HCEC 1CT (cell line): ENCODE data around the gene FAM193A.
"Not testable (repeated sequence)": the region's sequence is repeated elsewhere in the genome, so short reads cannot be mapped to it uniquely, and the experiment has no call there.

Source experiments
- DNase-seq: peaks from one replicate; pipeline ENCODE4 v3.0.0-alpha.2; 2017

FAM193A gene

GRCh38 chr4:2579910-2580309 is 43.5 kb downstream of the FAM193A start:
- no peak for DNase-seq

DNA sequence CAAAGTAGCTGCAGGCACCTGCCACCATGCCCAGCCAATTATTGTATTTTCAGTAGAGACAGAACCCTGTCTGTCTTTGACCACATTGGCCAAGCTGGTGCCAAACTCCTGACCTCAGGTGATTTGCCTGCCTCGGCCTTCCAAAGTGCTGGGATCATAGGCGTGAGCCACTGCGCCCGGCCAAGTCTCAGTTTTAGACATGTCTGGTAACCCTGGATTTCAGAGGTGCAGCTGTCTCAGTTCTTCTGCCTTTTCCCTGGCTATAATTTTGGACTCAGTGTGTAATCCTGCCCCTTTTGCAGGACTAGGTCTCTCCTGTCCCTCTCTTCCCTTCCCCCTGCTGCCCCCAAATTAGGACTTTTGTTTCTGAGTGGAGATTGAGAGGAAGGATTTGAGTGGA is 46.6 kb downstream of the FAM193A start:
- DNase-seq = no peak

- DNase-seq = peak; percentile 2
These were observed 47.1 kb downstream of the FAM193A start for GRCh38 chr4:2583517-2583916.

- no peak for DNase-seq
These were observed 50.1 kb downstream of the FAM193A start for GRCh38 chr4:2586502-2586901.

DNA sequence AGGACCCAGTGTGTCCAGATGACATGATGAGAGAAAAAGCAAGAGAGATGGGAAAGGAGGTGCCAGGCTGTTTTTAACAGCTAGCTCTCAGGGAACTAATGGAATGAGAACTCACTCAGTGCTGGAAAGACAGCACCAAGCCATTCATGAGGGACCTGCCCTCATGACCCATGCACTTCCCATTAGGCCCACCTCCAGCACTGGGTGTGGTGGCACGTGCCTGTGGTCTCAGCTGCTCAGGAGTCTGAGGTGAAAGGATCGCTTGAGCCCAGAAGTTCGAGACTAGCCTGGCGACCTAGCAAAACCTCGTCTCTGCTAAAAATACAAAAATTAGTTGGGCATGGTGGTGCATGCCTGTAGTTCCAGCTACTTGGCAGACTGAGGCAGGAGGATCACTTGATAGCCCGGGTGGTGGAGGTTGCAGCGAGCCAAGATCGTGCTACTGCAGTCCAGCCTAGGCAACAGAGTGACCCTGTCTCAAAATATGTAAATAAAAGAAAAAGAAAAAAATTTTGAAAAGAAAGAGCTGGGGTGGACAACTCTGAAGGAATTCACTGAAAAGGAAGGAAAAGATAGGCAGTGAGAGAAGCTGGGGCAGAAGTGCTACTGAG is 50.9 kb downstream of the FAM193A start:
- no peak for DNase-seq

DNA sequence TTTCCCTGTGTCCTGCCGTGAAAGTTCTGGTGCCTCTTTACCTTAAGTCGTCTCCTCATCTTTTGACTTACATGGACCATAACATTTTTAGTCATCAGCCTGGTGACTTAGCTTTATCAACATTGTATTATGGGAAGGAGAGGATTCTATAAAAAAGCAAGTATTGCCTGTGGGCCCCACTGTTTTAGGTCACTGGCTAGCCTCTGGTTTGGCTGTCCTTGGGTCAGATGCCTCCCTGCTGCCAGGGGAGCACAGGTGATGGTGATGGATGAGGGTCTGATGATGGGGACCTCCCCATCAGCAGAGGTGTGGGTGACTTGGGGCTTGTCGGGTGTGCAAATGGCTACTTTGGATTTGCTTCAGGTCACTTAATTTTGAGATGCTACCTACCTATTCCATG is 51.8 kb downstream of the FAM193A start:
- DNase-seq = no peak

- no peak for DNase-seq
These were observed 54.7 kb downstream of the FAM193A start for GRCh38 chr4:2591189-2591588.

DNA sequence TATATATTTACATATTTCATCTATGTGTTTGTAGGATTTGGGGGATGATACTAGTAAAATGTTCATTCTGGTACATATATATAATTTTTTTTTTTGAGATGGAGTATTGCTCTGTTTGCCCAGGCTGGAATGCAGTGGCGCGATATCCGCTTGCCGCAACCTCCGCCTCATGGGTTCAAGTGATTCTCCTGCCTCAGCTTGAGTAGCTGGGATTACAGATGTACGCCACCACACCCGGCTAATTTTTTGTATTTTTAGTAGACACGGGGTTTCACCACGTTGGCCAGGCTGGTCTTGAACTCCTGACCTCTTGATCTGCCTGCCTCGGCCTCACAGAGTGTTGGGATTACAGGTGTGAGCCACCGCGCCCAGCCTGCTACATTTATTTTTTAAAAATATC is 55.6 kb downstream of the FAM193A start:
- DNase-seq = not testable (repeated sequence)

GRCh38 chr4:2592572-2592971 is 56.1 kb downstream of the FAM193A start:
- DNase-seq = no peak

DNA sequence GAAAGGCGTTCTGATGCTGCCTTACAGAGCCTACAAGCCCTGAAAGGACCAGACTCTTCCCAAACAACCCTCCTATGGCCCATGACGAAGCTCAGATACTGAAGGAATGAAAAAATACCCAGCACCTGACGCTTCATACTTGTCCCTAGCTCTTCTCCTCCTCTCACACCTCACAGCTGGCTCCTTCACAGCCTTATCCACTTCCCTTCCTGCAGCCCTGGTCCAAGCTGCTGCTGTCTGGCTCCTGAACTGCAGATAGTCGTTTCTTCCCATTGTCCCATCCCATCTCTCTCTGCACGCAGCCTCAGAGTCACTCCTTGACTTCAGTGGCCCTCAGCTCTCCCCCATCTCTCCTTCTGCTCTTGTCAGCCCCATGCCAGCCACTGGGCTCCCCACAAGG is 56.6 kb downstream of the FAM193A start:
- no peak for DNase-seq

- DNase-seq = no peak
These were observed 59.0 kb downstream of the FAM193A start for GRCh38 chr4:2595436-2595835.

- DNase-seq = no peak
These were observed 59.6 kb downstream of the FAM193A start for GRCh38 chr4:2595952-2596552.

DNA sequence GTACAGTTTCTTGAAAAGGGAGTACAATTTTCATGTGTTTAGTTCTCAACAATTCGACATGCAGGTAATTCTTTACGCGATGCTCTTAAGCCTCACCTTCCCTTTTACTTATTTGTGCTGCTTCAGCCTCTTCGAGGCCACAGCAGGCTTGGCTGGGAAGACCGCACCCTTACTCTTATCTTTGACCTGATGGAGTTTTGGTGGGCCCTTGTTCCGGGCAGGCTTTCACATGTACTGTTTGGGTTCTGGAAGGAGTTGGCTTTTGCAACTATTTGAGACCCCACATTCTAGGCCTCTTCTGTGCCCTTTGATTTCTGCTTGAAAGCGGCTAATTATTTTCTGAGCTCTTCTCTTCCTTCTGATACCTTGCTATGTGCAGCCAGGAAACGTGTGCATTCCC is 60.2 kb downstream of the FAM193A start:
- DNase-seq = no peak

GRCh38 chr4:2598511-2599303 is 62.3 kb downstream of the FAM193A start:
- DNase-seq = no peak

GRCh38 chr4:2599304-2599654 is 62.8 kb downstream of the FAM193A start:
- no peak for DNase-seq

GRCh38 chr4:2600878-2601277 is 64.4 kb downstream of the FAM193A start:
- no peak for DNase-seq

GRCh38 chr4:2604614-2605013 is 68.2 kb downstream of the FAM193A start:
- no peak for DNase-seq

DNA sequence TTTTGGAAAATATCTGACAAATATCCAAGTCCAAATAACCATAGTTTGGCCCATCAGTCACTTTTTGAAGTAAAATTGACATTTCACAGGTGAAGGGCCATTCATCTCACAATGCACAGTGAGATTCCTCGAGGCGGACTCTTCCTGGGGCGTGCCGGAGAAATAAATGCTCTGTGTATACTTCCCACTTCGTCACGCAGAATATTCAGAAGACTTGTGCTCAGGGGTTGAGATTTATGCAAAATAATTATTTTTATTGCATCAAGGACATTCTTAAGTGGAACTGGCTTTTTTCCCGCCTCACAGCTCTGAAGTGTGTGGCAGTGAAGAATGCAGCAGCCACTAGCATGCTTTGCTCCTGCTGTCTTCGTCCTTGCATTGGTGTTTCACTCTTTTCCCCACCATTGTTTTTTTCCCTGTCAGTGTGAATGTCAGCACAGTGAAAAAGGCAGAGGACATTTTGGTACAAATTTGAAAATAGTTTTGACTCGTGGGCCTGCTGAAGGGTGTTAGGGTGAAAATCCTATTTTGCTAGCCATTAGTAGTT is 70.6 kb downstream of the FAM193A start:
- DNase-seq = no peak

- DNase-seq = no peak
These were observed 71.4 kb downstream of the FAM193A start for GRCh38 chr4:2607822-2608221.

DNA sequence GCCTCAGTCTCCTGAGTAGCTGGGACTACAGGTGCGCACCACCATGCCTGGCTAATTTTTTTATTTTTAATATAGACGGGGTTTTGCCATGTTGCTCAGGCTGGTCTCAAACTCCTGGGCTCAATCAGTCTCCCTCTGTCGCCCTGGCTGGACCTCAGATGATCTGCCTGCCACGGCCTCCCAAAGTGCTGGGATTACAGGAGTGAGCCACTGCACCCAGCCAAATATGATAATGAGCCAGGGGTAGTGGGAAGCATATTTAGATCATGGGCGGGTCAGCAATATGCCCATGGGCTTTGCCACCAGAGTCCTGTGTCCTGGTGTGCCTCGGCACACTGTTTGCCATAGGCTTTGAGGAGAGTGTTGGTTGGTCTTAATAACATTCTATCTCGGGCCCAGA is 71.8 kb downstream of the FAM193A start:
- no peak for DNase-seq

GRCh38 chr4:2615821-2616220 is 79.4 kb downstream of the FAM193A start:
- no peak for DNase-seq

GRCh38 chr4:2617955-2618354 is 81.5 kb downstream of the FAM193A start:
- DNase-seq = no peak

DNA sequence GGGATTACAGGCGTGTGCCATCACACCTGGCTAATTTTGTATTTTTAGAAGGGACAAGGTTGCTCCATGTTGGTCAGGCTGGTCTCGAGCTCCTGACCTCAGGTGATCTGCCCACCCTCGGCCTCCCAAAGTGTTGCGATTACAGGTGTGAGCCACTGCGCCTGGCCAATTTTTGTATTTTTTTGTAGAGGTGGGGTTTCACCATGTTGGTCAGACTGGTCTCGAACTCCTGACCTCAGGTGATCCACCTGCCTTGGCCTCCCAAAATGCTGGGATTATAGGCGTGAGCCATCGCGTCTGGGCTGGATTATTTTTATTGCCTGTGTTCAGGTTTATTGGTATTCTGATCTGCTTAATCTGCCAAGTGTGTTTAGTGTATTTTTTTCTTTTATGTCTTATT is 82.3 kb downstream of the FAM193A start:
- DNase-seq = not testable (repeated sequence)

DNA sequence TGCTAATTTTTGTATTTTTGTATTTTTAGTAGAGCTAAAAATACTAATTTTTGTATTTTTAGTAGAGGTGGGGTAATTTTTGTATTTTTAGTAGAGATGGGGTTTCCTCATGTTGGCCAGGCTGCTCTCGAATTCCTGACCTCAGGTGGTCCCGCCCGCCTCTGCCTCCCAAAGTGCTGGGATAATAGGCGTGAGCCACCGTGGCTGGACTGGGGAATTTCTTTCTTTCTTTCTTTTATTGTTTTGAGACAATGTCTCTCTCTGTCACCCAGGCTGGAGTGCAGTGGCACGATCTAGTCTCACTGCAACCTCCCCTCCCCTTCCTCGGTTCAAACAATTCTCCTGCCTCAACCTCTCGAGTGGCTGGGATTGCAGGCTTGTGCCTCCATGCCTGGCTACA is 83.0 kb downstream of the FAM193A start:
- DNase-seq = no peak
